CD4-positive, alpha-beta T cell treated with Interleukin-17A for 1 hour (primary cell): ENCODE measurements around the gene GNB1.
"Not testable (repeated sequence)": the region's sequence is repeated elsewhere in the genome, so short reads cannot be mapped to it uniquely, and the experiment has no call there.

Experiments
- DNase-seq: peaks from one replicate; pipeline ENCODE4 v3.0.0-alpha.2; 2020

Gene GNB1

GRCh38 chr1:1889090-1889750 lies 1.7 kb downstream of the GNB1 start:
- DNase-seq: no peak

GRCh38 chr1:1883890-1884289 lies 7.0 kb downstream of the GNB1 start:
- not testable (repeated sequence) for DNase-seq

GRCh38 chr1:1883092-1883873 lies 7.6 kb downstream of the GNB1 start:
- DNase-seq: no peak

- DNase-seq: no peak
These were observed 9.2 kb downstream of the GNB1 start for GRCh38 chr1:1881727-1882126.

GRCh38 chr1:1880617-1881312 lies 10.1 kb downstream of the GNB1 start:
- no peak for DNase-seq

- no peak for DNase-seq
These were observed 10.9 kb downstream of the GNB1 start for GRCh38 chr1:1879942-1880341.

- DNase-seq: no peak
These were observed 12.9 kb downstream of the GNB1 start for GRCh38 chr1:1877865-1878436.

GRCh38 chr1:1876335-1876930 lies 14.5 kb downstream of the GNB1 start:
- DNase-seq: no peak

GRCh38 chr1:1875932-1876331 lies 15.0 kb downstream of the GNB1 start:
- no peak for DNase-seq

GRCh38 chr1:1874901-1875300 lies 16.0 kb downstream of the GNB1 start:
- no peak for DNase-seq

- no peak for DNase-seq
These were observed 17.7 kb downstream of the GNB1 start for GRCh38 chr1:1873186-1873585.

- no peak for DNase-seq
These were observed 18.4 kb downstream of the GNB1 start for GRCh38 chr1:1872329-1872994.

GRCh38 chr1:1869469-1869868 lies 21.4 kb downstream of the GNB1 start:
- no peak for DNase-seq

GRCh38 chr1:1867164-1867563 lies 23.7 kb downstream of the GNB1 start:
- no peak for DNase-seq

GRCh38 chr1:1862905-1863547 lies 27.9 kb downstream of the GNB1 start:
- no peak for DNase-seq

GRCh38 chr1:1861761-1862310 lies 29.1 kb downstream of the GNB1 start:
- DNase-seq: not testable (repeated sequence)

GRCh38 chr1:1861339-1861730 lies 29.6 kb downstream of the GNB1 start:
- no peak for DNase-seq

GRCh38 chr1:1859970-1860697 lies 30.8 kb downstream of the GNB1 start:
- not testable (repeated sequence) for DNase-seq

- DNase-seq: peak; percentile 62
These were observed 32.4 kb downstream of the GNB1 start for GRCh38 chr1:1858382-1859086.

GRCh38 chr1:1857096-1857703 lies 33.7 kb downstream of the GNB1 start:
- DNase-seq: no peak
